Measurements from ENCODE around the gene PRC1. TPM values are rescaled to one million over a fixed set of nuclear protein-coding genes. Genes with fewer than 3 reads are reported as not detected.

The PRC1 gene
- total RNA-seq, 2 experiments from 2014 or later = 149 to 224 TPM

DNA sequence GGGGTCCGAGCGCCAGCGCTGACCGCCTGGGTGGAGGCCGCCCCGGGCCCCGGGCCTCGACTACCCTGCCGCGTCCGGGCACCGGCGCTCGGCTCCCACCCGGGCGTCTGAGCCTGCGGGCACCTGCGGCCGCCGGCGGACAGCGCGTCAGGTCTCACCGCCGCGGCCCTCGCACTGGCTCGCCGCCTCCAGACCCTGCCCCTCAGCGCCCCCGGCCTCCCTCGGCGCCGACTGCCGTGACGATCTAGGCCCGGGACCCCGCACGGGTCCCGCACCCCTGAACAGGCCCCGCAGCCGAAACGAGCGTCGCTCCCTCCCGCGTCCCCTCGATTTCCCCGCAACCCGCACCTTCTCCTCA is 297 bp downstream of the PRC1 start:
- POLR2A ChIA-PET = interaction anchor here (0.5 to 1.2 kb wide), 5 partner anchors 9 to 1639 kb away, joined by 3 to 6 read pairs (median 3); partner anchors contain the start of gene UNC45A
- Histone ChIP-seq H4K20me1 (ENCODE audit: insufficient read depth, low read length) (peaks cover 5% of the 10 kb centered on the region), H3K36me3 (ENCODE audit: insufficient read depth, low read length) (peaks cover 43% of the 10 kb centered on the region), H3K27ac (ENCODE audit: low read depth, low read length, poor library complexity, severe bottlenecking) (peak overlapping the region; percentile 68), H2AFZ (ENCODE audit: low read length) (peak overlapping the region; percentile 55), H3K4me1 (ENCODE audit: insufficient read depth, low read length, poor library complexity, severe bottlenecking) (peaks cover 36% of the 10 kb centered on the region), H3K9me3 (ENCODE audit: low read length) (no peaks in the 10 kb centered on the region), H3K79me2 (ENCODE audit: insufficient read depth, low read depth, low read length) (peaks cover 74% of the 10 kb centered on the region), H3K9me2 (ENCODE audit: insufficient read depth, low read length) (no peaks in the 10 kb centered on the region), H3K4me2 (ENCODE audit: low read length) (peak overlapping the region; percentile 97), H3K4me3 (ENCODE audit: low read depth, low read length, poor library complexity, severe bottlenecking) (peak overlapping the region; percentile 84)
- intact Hi-C loops (cut with micrococcal nuclease; ENCODE audit: unreplicated experiment) = loop anchor here (1.0 to 10.0 kb wide), 4 partner anchors 28 to 759 kb away; partner anchors contain the start of genes CIB1, GDPGP1, RCCD1 and UNC45A
- peak; percentile 48 for DNase-seq (ENCODE audit: low spot score)
- CTCF ChIA-PET (ENCODE audit: unreplicated experiment) = no interaction called here
- no TSS peak for BruUV-seq (replicated peaks)
- TF ChIP-seq, protein P1, sequence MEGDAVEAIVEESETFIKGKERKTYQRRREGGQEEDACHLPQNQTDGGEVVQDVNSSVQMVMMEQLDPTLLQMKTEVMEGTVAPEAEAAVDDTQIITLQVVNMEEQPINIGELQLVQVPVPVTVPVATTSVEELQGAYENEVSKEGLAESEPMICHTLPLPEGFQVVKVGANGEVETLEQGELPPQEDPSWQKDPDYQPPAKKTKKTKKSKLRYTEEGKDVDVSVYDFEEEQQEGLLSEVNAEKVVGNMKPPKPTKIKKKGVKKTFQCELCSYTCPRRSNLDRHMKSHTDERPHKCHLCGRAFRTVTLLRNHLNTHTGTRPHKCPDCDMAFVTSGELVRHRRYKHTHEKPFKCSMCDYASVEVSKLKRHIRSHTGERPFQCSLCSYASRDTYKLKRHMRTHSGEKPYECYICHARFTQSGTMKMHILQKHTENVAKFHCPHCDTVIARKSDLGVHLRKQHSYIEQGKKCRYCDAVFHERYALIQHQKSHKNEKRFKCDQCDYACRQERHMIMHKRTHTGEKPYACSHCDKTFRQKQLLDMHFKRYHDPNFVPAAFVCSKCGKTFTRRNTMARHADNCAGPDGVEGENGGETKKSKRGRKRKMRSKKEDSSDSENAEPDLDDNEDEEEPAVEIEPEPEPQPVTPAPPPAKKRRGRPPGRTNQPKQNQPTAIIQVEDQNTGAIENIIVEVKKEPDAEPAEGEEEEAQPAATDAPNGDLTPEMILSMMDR (conservative IDR thresholded peaks at IDR 0.05; ENCODE audit: low read length) = no peak
- no peak for TF ChIP-seq EZH2phosphoT487 (IDR thresholded peaks at IDR 0.05; ENCODE audit: borderline replicate concordance, low read depth, low read length)

DNA sequence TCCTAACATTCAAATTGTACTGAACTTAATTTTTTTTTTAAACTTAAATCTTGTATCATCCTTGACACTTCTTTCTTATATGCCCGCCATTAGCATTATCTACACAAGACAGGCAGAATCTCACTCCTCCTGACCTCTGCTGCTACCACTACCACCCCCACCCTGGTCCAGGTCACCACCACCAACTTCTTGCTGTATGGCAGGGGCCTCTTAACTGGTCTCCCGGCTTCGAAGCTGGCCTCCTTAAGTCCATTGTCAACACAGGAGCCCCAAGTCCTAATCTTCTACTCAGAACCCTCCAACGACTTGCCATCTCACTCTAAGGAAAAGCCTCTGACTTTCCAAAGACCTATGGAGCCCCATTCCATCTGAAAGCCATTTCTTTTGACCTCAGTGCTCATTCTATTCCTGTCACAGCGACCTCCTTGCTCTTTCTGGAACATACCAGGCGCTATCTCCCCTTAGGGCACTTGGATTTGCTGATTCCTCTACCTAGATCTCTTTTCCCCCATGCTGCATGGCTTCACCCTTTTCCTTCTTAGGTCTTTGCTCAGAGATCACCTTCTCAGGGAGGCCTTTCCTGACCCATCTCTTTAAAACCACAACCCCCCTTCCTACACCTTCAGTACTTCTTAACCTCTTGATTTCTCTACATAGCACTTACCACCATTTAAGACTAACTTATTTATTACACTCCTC is 2.6 kb downstream of the PRC1 start:
- peaks cover 96% of the 10 kb centered on the region for H3K79me2 ChIP-seq (ENCODE audit: insufficient read depth, low read depth, low read length)
- intact Hi-C loops (cut with micrococcal nuclease; ENCODE audit: unreplicated experiment) = loop anchor here (10.0 kb wide), 1 partner anchor 757 kb away; the partner anchor contains the start of genes CIB1 and GDPGP1
- peak overlapping the region; percentile 84 for H3K4me3 ChIP-seq (ENCODE audit: low read depth, low read length, poor library complexity, severe bottlenecking)
- peaks cover 25% of the 10 kb centered on the region; the same call in 1 of the 2 replicates for H3K36me3 ChIP-seq (ENCODE audit: insufficient read depth, low read length)
- ChIA-PET CTCF (ENCODE audit: unreplicated experiment) (interaction anchor here (0.7 kb wide), 1 partner anchor 1167 kb away, joined by 4 read pairs; no protein-coding TSS in a partner anchor), POLR2A (interaction anchor here (0.7 kb wide), 1 partner anchor 58 kb away, joined by 4 read pairs; no protein-coding TSS in a partner anchor)
- peak overlapping the region; percentile 97 for H3K4me2 ChIP-seq (ENCODE audit: low read length)
- H4K20me1 ChIP-seq (ENCODE audit: insufficient read depth, low read length) = peaks cover 18% of the 10 kb centered on the region
- BruUV-seq (replicated peaks) = no TSS peak
- no peaks in the 10 kb centered on the region for H3K9me3 ChIP-seq (ENCODE audit: low read length)
- DNase-seq (ENCODE audit: low spot score) = peak; percentile 6
- H3K27ac ChIP-seq (ENCODE audit: low read depth, low read length, poor library complexity, severe bottlenecking) = peak overlapping the region; percentile 3
- peaks cover 59% of the 10 kb centered on the region for H3K4me1 ChIP-seq (ENCODE audit: insufficient read depth, low read length, poor library complexity, severe bottlenecking)
- H2AFZ ChIP-seq (ENCODE audit: low read length) = no peak overlapping the region
- TF ChIP-seq EZH2phosphoT487 (IDR thresholded peaks at IDR 0.05; ENCODE audit: borderline replicate concordance, low read depth, low read length) = no peak
- TF ChIP-seq, protein P1 (conservative IDR thresholded peaks at IDR 0.05; ENCODE audit: low read length) = no peak
- no peaks in the 10 kb centered on the region for H3K9me2 ChIP-seq (ENCODE audit: insufficient read depth, low read length)

DNA sequence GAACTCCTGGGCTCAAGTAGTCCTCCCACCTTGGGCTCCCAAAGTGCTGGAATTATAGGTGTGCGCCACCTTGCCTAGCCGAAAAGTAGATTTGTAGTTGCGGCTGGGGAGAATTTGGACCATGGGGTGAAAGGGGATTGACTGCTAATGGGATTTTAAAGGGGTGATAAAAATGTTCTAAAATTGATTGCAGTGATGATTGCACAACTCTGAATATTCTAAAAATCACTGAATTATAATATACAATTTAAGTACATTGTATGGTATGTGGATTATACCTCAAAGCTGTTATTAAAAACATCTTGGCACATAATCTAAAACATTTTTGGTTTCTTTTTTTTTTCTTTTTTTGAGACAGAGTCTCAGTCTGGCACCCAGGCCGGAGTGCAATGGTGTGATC is 3.9 kb downstream of the PRC1 start:
- no peak overlapping the region for H3K4me3 ChIP-seq (ENCODE audit: low read depth, low read length, poor library complexity, severe bottlenecking)
- intact Hi-C loops (cut with micrococcal nuclease; ENCODE audit: unreplicated experiment) = loop anchor here (10.0 kb wide), 1 partner anchor 756 kb away; the partner anchor contains the start of genes CIB1 and GDPGP1
- peaks cover 97% of the 10 kb centered on the region for H3K79me2 ChIP-seq (ENCODE audit: insufficient read depth, low read depth, low read length)
- DNase-seq (ENCODE audit: low spot score) = no peak
- H3K27ac ChIP-seq (ENCODE audit: low read depth, low read length, poor library complexity, severe bottlenecking) = no peak overlapping the region
- CTCF ChIA-PET (ENCODE audit: unreplicated experiment) = no interaction called here
- no peaks in the 10 kb centered on the region for H3K9me2 ChIP-seq (ENCODE audit: insufficient read depth, low read length)
- TF ChIP-seq EZH2phosphoT487 (IDR thresholded peaks at IDR 0.05; ENCODE audit: borderline replicate concordance, low read depth, low read length) = no peak
- TF ChIP-seq, protein P1 (conservative IDR thresholded peaks at IDR 0.05; ENCODE audit: low read length) = no peak
- POLR2A ChIA-PET = interaction anchor here (0.6 to 0.7 kb wide), 3 partner anchors 13 to 1842 kb away, joined by 3 to 4 read pairs (median 3); no protein-coding TSS in a partner anchor
- peaks cover 18% of the 10 kb centered on the region for H4K20me1 ChIP-seq (ENCODE audit: insufficient read depth, low read length)
- H3K36me3 ChIP-seq (ENCODE audit: insufficient read depth, low read length) = peaks cover 31% of the 10 kb centered on the region
- H3K9me3 ChIP-seq (ENCODE audit: low read length) = no peaks in the 10 kb centered on the region
- no peak overlapping the region for H2AFZ ChIP-seq (ENCODE audit: low read length)
- H3K4me2 ChIP-seq (ENCODE audit: low read length) = peak overlapping the region; percentile 97; the same call in 1 of the 2 replicates
- H3K4me1 ChIP-seq (ENCODE audit: insufficient read depth, low read length, poor library complexity, severe bottlenecking) = peaks cover 55% of the 10 kb centered on the region
- BruUV-seq (replicated peaks) = no TSS peak

All from OCI-LY7 (cell line).